WTC11 (cell line): ENCODE results near the gene TNIP1.

Experiments used
- CTCF ChIP-seq: fragments of 200-600 bp; IDR thresholded peaks from 2 replicates; pipeline ENCODE4 v1.8.0; 2022; ENCODE audit warnings: antibody characterized with exemption
- NR3C1 ChIP-seq: sonication (generic); formaldehyde crosslinking; conservative IDR thresholded peaks from 2 replicates; pipeline ENCODE4 v1.8.1; 2023; ENCODE audit warnings: low read depth, mild to moderate bottlenecking, missing genetic modification reagents

- no peak for TF ChIP-seq NR3C1 (CRISPR knock-in tag)
- no peak for TF ChIP-seq CTCF
These were observed 86.9 kb downstream of the TNIP1 start for GRCh38 chr5:150993826-150994412.
